T-helper 2 cell treated with Interferon-gamma antibody and Interleukin-4, amounts not matched to agents 5 μg/mL and 100 μg/mL, for 36 hours (primary cell): ENCODE data around the gene HAUS1.
"Not testable (repeated sequence)": the region's sequence is repeated elsewhere in the genome, so short reads cannot be mapped to it uniquely, and the experiment has no call there.

Experiments
- DNase-seq: peaks from one replicate; pipeline ENCODE4 v3.0.0; 2021; ENCODE audit warnings: low spot score
- H3K27ac Mint-ChIP-seq: one replicate; pipeline ENCODE4 v1.8.0; 2021; ENCODE audit warnings: mild to moderate bottlenecking, mixed read lengths
- H3K27me3 Mint-ChIP-seq: one replicate; pipeline ENCODE4 v1.8.0; 2021; ENCODE audit warnings: low read depth, mixed read lengths
- H3K36me3 Mint-ChIP-seq: one replicate; pipeline ENCODE4 v1.8.0; 2021; ENCODE audit warnings: low read depth, mixed read lengths
- H3K4me1 Mint-ChIP-seq: one replicate; pipeline ENCODE4 v1.8.0; 2021; ENCODE audit warnings: low read depth, mixed read lengths
- H3K4me3 Mint-ChIP-seq: one replicate; pipeline ENCODE4 v1.8.0; 2022; ENCODE audit warnings: mild to moderate bottlenecking, moderate library complexity, mixed read lengths
- H3K9me3 Mint-ChIP-seq: one replicate; pipeline ENCODE4 v1.8.0; 2021; ENCODE audit warnings: mixed read lengths

HAUS1 gene

GRCh38 chr18:46072376-46072867, 31.8 kb upstream of the HAUS1 start:
- Mint-ChIP-seq H3K27ac (peak overlapping the region; percentile 20), H3K9me3 (peaks cover 3% of the 10 kb centered on the region), H3K27me3 (no peaks in the 10 kb centered on the region), H3K4me1 (peaks cover 32% of the 10 kb centered on the region), H3K36me3 (peaks cover 16% of the 10 kb centered on the region), H3K4me3 (peak overlapping the region; percentile 84)
- no peak for DNase-seq

GRCh38 chr18:46072959-46073358, 31.2 kb upstream of the HAUS1 start:
- Mint-ChIP-seq H3K27me3 (no peaks in the 10 kb centered on the region), H3K4me3 (peak overlapping the region; percentile 84), H3K36me3 (peaks cover 15% of the 10 kb centered on the region), H3K9me3 (no peaks in the 10 kb centered on the region), H3K27ac (peak overlapping the region; percentile 20), H3K4me1 (peaks cover 30% of the 10 kb centered on the region)
- no peak for DNase-seq

GRCh38 chr18:46073474-46074331, 30.5 kb upstream of the HAUS1 start:
- H3K27me3 Mint-ChIP-seq: no peaks in the 10 kb centered on the region
- no peaks in the 10 kb centered on the region for H3K9me3 Mint-ChIP-seq
- peak overlapping the region; percentile 60 for H3K27ac Mint-ChIP-seq
- H3K4me1 Mint-ChIP-seq: peaks cover 29% of the 10 kb centered on the region
- DNase-seq: peak; percentile 53
- no peak overlapping the region for H3K4me3 Mint-ChIP-seq
- peaks cover 16% of the 10 kb centered on the region for H3K36me3 Mint-ChIP-seq

- no peak overlapping the region for H3K27ac Mint-ChIP-seq
- H3K4me3 Mint-ChIP-seq: no peak overlapping the region
- DNase-seq: no peak
- H3K27me3 Mint-ChIP-seq: no peaks in the 10 kb centered on the region
- peaks cover 47% of the 10 kb centered on the region for H3K36me3 Mint-ChIP-seq
- no peaks in the 10 kb centered on the region for H3K9me3 Mint-ChIP-seq
- H3K4me1 Mint-ChIP-seq: no peaks in the 10 kb centered on the region
Observed at GRCh38 chr18:46079336-46079735, 24.8 kb upstream of the HAUS1 start.

GRCh38 chr18:46080156-46080555, 24.0 kb upstream of the HAUS1 start:
- Mint-ChIP-seq H3K27ac (no peak overlapping the region), H3K27me3 (no peaks in the 10 kb centered on the region), H3K4me1 (no peaks in the 10 kb centered on the region), H3K4me3 (no peak overlapping the region), H3K9me3 (no peaks in the 10 kb centered on the region), H3K36me3 (peaks cover 54% of the 10 kb centered on the region)
- no peak for DNase-seq

GRCh38 chr18:46084431-46084830, 19.8 kb upstream of the HAUS1 start:
- Mint-ChIP-seq H3K27ac (no peak overlapping the region), H3K9me3 (no peaks in the 10 kb centered on the region), H3K27me3 (no peaks in the 10 kb centered on the region), H3K36me3 (peaks cover 75% of the 10 kb centered on the region), H3K4me1 (peaks cover 7% of the 10 kb centered on the region), H3K4me3 (no peak overlapping the region)
- no peak for DNase-seq

- peaks cover 81% of the 10 kb centered on the region for H3K36me3 Mint-ChIP-seq
- H3K27ac Mint-ChIP-seq, DNase-seq, H3K27me3 Mint-ChIP-seq, H3K4me3 Mint-ChIP-seq, H3K9me3 Mint-ChIP-seq: not testable (repeated sequence)
- peaks cover 19% of the 10 kb centered on the region for H3K4me1 Mint-ChIP-seq
Observed at GRCh38 chr18:46088501-46088900, 15.7 kb upstream of the HAUS1 start.

- H3K4me1 Mint-ChIP-seq: peaks cover 30% of the 10 kb centered on the region
- DNase-seq: no peak
- H3K4me3 Mint-ChIP-seq: no peak overlapping the region
- no peaks in the 10 kb centered on the region for H3K9me3 Mint-ChIP-seq
- H3K27ac Mint-ChIP-seq: no peak overlapping the region
- H3K36me3 Mint-ChIP-seq: peaks cover 47% of the 10 kb centered on the region
- no peaks in the 10 kb centered on the region for H3K27me3 Mint-ChIP-seq
Observed at GRCh38 chr18:46095532-46095931, 8.7 kb upstream of the HAUS1 start.

- Mint-ChIP-seq H3K27me3 (no peaks in the 10 kb centered on the region), H3K4me1 (peaks cover 21% of the 10 kb centered on the region), H3K27ac (peak overlapping the region; percentile 94), H3K4me3 (peak overlapping the region; percentile 99), H3K9me3 (no peaks in the 10 kb centered on the region), H3K36me3 (peaks cover 35% of the 10 kb centered on the region)
- no peak for DNase-seq
Observed at GRCh38 chr18:46096651-46097300, 7.4 kb upstream of the HAUS1 start.

- Mint-ChIP-seq H3K4me3 (peak overlapping the region; percentile 99), H3K27ac (peak overlapping the region; percentile 94), H3K27me3 (no peaks in the 10 kb centered on the region), H3K9me3 (no peaks in the 10 kb centered on the region), H3K36me3 (peaks cover 31% of the 10 kb centered on the region), H3K4me1 (peaks cover 20% of the 10 kb centered on the region)
- DNase-seq: no peak
Observed at GRCh38 chr18:46097431-46097800, 6.8 kb upstream of the HAUS1 start.

- H3K27me3 Mint-ChIP-seq: no peaks in the 10 kb centered on the region
- peak; percentile 82 for DNase-seq
- H3K4me3 Mint-ChIP-seq: peak within 1 kb of the TSS; percentile 99
- H3K4me1 Mint-ChIP-seq: peaks cover 20% of the 10 kb centered on the region
- H3K27ac Mint-ChIP-seq: peak within 1 kb of the TSS; percentile 94
- H3K36me3 Mint-ChIP-seq: peaks cover 31% of the 10 kb centered on the region
- H3K9me3 Mint-ChIP-seq: no peaks in the 10 kb centered on the region
Observed at GRCh38 chr18:46097801-46098615, 6.2 kb upstream of the HAUS1 start, which contains the start of gene ATP5F1A. Gene ATP5F1A (minus strand): TSS chr18:46098296. CDS start chr18:46098231, 65 bp downstream.

- peak overlapping the region; percentile 94 for H3K27ac Mint-ChIP-seq
- peak overlapping the region; percentile 99 for H3K4me3 Mint-ChIP-seq
- H3K36me3 Mint-ChIP-seq: peaks cover 25% of the 10 kb centered on the region
- H3K9me3 Mint-ChIP-seq: no peaks in the 10 kb centered on the region
- no peak for DNase-seq
- peaks cover 20% of the 10 kb centered on the region for H3K4me1 Mint-ChIP-seq
- H3K27me3 Mint-ChIP-seq: no peaks in the 10 kb centered on the region
Observed at GRCh38 chr18:46098616-46098933, 5.6 kb upstream of the HAUS1 start.

- no peak for DNase-seq
- Mint-ChIP-seq H3K36me3 (peaks cover 20% of the 10 kb centered on the region), H3K4me1 (peaks cover 21% of the 10 kb centered on the region), H3K9me3 (no peaks in the 10 kb centered on the region), H3K27ac (no peak overlapping the region), H3K4me3 (no peak overlapping the region), H3K27me3 (no peaks in the 10 kb centered on the region)
Observed at GRCh38 chr18:46099463-46099862, 4.7 kb upstream of the HAUS1 start.

- Mint-ChIP-seq H3K4me1 (peaks cover 13% of the 10 kb centered on the region), H3K27ac (no peak overlapping the region), H3K36me3 (peaks cover 33% of the 10 kb centered on the region), H3K4me3 (no peak overlapping the region), H3K9me3 (no peaks in the 10 kb centered on the region), H3K27me3 (no peaks in the 10 kb centered on the region)
- DNase-seq: no peak
Observed at GRCh38 chr18:46109386-46109785, 5.2 kb downstream of the HAUS1 start.
